CMK (cell line): ENCODE results near the gene SIGLEC7.
A peak's percentile ranks its signal among the peaks of the same experiment; 100 is the strongest.
"Not testable (repeated sequence)": the region's sequence is repeated elsewhere in the genome, so short reads cannot be mapped to it uniquely, and the experiment has no call there.

Experiments used
- DNase-seq: peaks from one replicate; pipeline ENCODE4 v3.0.0-alpha.2; 2010; ENCODE audit warnings: low read depth

The SIGLEC7 gene

GRCh38 chr19:51139299-51140014 is 2.6 kb upstream of the SIGLEC7 start:
- no peak for DNase-seq

- DNase-seq: no peak
Observed at GRCh38 chr19:51140441-51140840, 1.7 kb upstream of the SIGLEC7 start.

GRCh38 chr19:51141181-51141580 is 920 bp upstream of the SIGLEC7 start:
- DNase-seq: no peak

GRCh38 chr19:51142809-51143475 is 841 bp downstream of the SIGLEC7 start:
- not testable (repeated sequence) for DNase-seq

GRCh38 chr19:51143486-51143885 is 1.4 kb downstream of the SIGLEC7 start:
- DNase-seq: no peak

GRCh38 chr19:51144482-51145045 is 2.5 kb downstream of the SIGLEC7 start:
- no peak for DNase-seq

GRCh38 chr19:51145916-51146493 is 3.9 kb downstream of the SIGLEC7 start:
- no peak for DNase-seq

- no peak for DNase-seq
Observed at GRCh38 chr19:51146751-51147150, 4.7 kb downstream of the SIGLEC7 start.

- DNase-seq: peak; percentile 88
Observed at GRCh38 chr19:51147663-51148062, 5.6 kb downstream of the SIGLEC7 start.

GRCh38 chr19:51148580-51148979 is 6.5 kb downstream of the SIGLEC7 start:
- DNase-seq: no peak

- no peak for DNase-seq
Observed at GRCh38 chr19:51150627-51151026, 8.5 kb downstream of the SIGLEC7 start.

GRCh38 chr19:51156710-51157109 is 14.6 kb downstream of the SIGLEC7 start:
- no peak for DNase-seq

GRCh38 chr19:51157265-51157664 is 15.2 kb downstream of the SIGLEC7 start:
- no peak for DNase-seq

GRCh38 chr19:51158474-51159129 is 16.5 kb downstream of the SIGLEC7 start:
- DNase-seq: no peak

- DNase-seq: no peak
Observed at GRCh38 chr19:51159656-51160055, 17.6 kb downstream of the SIGLEC7 start.

- no peak for DNase-seq
Observed at GRCh38 chr19:51161266-51161665, 19.2 kb downstream of the SIGLEC7 start.

- DNase-seq: no peak
Observed at GRCh38 chr19:51161867-51162496, 19.9 kb downstream of the SIGLEC7 start.

- no peak for DNase-seq
Observed at GRCh38 chr19:51163257-51163656, 21.2 kb downstream of the SIGLEC7 start.

- DNase-seq: no peak
Observed at GRCh38 chr19:51164215-51164614, 22.1 kb downstream of the SIGLEC7 start.

- DNase-seq: peak; percentile 85
Observed at GRCh38 chr19:51166846-51167490, 24.9 kb downstream of the SIGLEC7 start.

GRCh38 chr19:51168564-51169282 is 26.6 kb downstream of the SIGLEC7 start:
- no peak for DNase-seq
